GM21390 (cell line): ENCODE results near the gene SIRPA.

ENCODE experiments used
- ATAC-seq: cut with Tn5 transposase; IDR thresholded peaks from one replicate; pipeline ENCODE4 v1.9.1; 2021; ENCODE audit not compliant: unreplicated experiment

SIRPA gene

DNA sequence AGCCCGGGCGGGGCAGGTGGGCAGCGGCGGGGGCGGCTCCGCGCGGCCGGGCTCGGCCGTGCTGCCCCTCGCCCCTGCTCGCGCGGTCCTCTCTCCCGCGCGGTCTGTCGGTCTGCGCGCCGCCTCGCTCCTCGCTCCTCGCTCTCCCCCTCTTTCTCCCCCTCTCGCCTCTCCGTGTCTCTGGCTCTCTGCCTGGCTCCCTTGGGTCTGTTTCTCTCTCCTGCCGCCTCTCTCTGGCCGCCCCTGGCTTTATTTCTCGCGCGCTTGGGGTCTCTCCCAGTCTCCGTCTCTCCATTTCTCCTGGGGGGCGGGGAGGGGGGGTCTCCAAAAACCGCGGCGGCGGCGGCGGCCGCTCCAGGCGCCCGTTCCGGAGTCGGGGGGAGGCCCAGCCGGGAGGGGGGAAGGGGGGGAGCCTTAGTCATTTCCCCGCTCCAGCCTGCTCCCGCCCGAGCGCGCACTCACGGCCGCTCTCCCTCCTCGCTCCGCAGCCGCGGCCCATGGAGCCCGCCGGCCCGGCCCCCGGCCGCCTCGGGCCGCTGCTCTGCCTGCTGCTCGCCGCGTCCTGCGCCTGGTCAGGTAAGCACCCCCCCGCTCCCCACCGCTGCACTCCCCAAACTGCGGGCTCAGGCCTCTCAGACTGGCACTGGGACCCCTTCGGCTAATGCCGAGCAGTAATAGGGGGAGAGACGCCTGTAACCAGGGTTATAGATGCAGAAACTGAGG lies at the start of gene SIRPA:
SIRPA (plus strand) TSS at position 457 of the 723 bp plus-strand sequence; CDS start at position 498, 41 bp downstream.
- no peak for ATAC-seq

DNA sequence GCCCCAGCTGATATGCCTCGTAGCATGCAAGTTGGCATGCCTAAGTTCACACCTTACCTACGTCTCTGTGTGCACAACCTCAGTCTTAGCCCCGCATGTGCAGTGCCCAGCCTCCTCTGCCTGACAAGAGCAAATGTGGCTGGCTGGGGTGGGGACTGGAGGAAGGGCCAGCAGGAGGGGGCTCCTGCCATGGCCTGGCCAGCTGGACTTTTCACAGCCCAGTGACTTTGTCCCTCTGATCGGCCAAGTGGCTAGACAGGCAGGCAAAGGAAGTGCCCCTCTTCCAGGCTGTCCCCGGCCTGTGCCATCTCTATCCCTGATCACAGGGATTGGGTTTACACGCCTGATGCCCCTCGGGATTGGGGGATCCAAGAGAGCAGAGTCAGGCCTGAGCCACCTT lies 49.5 kb upstream of the SIRPA start:
- no peak for ATAC-seq

DNA sequence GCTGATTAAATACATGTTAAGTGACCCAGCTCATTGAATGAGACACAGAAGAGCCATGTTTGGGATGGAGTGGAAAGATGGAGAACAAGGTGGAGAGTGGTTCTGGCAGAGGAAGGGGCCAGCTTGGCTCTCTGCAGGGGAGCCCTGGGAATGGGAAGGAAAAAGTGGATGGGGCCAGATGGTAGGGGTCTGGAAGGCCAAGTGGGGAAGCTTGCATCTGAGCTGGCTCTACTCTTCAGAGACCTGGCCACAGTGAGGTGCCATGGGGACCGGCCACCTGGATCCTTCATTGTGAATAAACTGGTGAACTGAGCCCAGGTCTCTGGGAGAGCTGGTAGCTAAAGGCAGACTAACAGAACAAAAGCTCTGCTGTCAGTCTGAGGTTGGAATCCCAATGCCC lies 48.9 kb upstream of the SIRPA start:
- no peak for ATAC-seq

DNA sequence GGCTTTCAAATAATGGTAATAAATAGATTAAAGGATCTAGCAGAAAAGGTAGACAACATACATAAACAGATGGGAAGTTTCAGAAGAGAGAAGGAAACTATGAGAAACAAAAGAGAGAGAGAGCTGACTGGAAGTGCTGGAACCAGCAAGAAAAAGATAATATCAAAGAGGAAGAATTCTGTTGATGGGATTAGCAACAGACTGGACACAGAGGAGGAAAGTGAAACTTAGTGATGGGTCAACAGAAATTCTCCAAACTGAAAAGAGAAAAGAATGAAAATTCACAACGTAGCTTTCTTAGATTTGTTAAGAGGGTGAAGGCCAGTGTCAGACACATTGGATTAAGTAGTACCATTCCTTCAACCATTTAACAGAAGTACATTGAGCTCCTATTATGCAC lies 48.3 kb upstream of the SIRPA start:
- no peak for ATAC-seq

DNA sequence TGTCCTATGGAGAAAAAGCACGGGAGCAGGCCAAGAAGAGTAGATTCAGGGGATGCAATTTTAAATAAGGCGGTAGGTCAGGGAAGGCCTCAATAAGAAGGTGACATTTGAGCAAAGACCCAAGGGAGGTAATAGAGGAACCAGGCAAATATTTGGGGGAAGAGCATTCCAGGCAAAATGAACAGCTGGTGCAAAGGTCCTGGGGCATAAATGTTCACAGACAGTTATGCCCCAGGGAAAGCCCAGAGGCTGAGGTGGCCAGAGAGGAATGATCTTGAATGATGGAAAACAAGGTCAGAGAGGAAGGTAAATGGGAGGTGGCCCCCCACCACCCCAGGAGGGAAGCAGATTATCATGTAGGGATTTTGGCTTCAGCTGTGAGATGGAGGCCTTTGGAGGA lies 47.4 kb upstream of the SIRPA start:
- no peak for ATAC-seq

DNA sequence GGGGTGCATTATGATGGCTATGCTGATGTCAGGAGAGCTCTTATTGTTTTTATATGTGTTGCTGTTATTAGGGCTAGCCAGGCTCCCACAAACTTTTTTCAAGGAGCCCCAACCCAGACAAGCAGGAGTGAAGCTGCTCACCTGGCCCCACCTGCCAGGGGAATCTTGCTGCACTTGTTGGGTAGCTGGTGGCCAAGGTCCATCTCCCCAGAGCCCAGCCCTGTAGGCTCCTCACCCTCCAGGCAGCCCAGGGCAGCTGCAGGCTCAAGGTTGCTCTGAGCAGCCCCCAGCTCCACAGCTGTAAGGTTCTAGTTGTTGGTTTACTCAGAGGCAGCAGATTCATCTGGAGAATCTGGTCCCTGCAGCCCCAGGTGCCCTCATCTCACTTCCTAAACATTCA lies 46.8 kb upstream of the SIRPA start:
- ATAC-seq = no peak

DNA sequence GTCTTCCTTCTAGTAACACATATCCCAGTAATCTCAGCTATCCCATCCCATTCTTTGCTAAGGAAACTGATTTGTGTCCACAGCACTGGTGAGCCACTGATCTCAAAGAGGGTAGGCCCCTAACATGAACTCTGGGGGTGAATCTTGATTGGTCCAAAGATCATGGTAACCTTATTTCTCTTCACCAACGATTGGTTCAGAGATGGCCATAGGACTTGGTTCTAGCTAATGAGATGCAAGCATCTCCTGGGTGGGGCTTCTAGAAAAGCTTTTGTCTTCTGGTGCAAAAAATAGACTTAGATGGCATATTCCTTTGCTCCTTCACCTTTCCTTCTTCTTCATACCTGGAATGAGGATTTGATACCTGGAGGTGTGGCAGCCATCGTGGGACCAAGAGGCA lies 43.8 kb upstream of the SIRPA start:
- no peak for ATAC-seq

DNA sequence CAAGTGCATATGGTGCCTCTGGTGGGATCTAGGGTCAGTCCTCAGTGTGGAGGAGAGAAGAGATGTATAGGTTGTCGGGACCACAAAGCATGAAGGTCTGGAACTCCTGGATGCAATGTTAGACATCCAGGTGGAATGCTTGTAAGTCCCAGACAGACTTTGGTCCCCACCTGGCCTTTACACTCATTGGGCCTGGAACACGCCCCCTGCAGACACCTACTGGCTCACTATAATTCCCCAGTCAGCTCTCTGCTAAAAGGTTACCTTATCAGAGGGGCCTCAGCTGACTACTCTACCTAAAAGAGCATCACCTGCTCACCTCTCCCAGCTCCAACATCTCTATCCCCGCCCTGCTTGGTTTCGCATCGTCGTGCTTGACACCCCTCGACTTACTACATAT lies 41.7 kb upstream of the SIRPA start:
- no peak for ATAC-seq

DNA sequence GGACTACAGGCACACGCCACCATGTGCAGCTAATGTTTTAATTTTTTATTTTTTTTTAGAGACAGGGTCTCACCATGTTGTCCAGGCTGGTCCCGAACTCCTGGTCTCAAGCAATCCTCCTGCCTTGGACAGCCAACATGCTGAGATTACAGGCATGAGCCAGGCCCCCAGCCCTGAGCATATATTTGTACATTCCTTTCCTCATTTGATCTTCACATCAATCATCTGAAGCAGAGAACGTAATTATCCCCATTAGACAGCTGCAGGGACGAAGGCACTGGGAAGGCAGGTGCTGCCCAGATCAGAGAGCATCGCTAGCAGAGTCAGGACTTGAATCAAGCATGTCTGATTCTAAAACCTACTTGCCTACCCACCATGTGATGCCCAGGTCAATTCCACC lies 41.0 kb upstream of the SIRPA start:
- no peak for ATAC-seq

DNA sequence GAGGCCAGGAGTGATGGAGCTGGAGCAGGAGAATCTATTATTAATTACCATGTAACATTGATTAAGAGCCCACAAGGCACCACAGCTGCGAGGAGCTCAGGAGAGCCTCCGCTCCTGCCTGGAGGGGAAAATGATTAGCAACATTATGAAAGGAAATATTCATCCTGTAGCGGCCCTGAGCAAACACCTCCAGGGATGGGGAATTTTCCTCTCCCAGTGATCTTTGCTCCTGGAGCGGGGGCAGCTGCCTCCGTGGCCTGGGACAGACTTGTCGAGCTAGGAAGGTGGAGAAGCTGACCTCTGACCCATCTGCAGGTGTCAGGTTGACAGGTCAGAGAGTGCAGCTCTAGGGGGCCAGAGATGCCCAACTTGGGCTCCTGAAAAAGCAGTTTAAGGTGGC lies 40.1 kb upstream of the SIRPA start:
- no peak for ATAC-seq

DNA sequence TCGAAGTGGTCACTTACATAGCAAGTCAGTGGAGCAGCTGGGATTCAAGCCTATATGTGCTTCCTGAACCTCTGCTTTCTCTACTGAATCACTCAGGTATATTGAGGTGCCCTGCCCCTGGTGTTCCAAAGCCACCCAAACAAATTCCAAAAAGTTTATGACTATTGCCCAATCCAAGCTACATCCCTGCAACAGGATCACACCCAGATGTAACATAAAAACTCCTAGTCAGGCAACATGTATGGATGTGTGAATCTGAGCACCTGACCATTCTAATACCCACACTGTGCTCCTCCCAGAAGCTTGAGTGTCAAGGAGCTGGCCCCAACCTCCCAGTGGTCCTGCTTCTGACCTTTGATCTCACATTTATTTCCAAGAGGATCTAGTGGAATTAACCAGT lies 39.5 kb upstream of the SIRPA start:
- ATAC-seq = no peak

DNA sequence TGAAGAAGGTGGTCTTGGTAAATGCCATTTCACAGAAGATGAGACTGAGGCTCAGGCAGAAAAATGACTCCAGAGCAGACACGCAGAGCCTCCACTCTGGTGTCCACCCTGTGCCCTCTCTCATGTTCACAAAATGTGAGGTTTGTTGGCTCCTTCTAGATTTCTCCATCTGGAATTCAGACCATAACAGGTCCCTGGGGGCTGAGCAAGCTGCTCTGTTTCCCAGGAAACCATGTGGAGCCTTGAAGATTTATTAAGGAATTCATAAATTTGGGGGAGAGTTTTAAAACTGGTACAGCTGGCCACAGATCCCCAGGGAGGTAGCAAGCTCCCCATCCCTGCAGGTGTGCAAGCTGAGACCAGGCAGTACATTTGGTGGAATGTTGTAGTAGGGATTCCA lies 38.8 kb upstream of the SIRPA start:
- no peak for ATAC-seq

DNA sequence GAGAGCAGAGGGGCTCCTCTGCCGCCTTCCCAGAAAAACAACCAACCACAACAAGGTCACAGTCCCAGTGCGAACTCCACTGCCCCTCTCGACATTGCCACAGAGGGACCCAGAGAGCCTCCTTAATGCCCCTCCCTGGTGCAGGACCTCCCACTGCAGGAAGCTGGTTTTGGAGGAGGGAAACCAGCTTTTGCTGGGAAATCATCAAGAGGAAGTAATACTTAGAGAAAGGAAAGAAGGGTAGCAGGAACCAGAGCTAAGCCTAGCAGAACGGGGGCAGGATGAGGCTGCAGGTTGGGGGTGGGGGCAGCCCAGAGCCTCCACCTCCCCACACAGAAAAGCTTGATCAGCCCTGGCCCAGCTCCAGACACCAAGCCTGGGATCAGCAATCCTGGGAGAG lies 37.7 kb upstream of the SIRPA start:
- ATAC-seq = no peak

DNA sequence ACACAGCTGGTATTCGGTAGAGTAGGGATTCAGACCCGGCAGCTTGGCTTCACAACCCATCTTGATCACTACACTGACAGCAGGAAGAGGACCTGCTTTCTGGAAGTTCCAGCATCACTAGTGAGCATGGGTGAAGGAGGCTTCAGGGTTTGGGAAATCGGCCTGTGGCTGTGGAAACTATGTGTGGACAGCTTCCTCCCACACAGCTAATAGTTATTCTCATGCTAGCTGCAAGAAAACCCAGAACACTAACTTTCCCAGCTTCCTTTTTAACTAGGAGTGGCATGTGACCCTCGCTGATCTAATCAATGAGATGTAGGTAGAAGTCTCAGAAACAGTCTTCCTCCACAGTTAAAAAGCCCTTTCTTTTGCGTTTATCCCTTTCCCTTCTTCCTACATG lies 36.3 kb upstream of the SIRPA start:
- no peak for ATAC-seq

DNA sequence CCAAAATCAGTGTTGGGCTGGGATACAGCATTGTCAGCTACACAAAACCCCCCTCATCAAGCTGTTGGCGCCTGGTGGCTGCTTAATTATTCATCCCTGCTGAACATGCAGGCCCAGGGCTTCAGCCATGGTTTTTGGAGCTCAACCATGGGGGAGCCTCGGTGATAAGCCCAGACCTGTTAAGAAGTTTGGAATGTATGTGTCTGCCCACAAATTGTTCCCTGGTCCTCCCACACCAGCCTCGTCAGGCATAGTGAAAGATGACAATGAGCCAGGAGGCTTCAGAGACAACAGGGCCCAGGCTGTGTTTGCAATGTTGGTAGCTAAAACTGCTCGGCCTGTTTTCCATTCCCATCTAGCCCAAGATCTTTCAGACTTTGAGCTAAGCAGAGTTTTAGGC lies 34.8 kb upstream of the SIRPA start:
- ATAC-seq = no peak

DNA sequence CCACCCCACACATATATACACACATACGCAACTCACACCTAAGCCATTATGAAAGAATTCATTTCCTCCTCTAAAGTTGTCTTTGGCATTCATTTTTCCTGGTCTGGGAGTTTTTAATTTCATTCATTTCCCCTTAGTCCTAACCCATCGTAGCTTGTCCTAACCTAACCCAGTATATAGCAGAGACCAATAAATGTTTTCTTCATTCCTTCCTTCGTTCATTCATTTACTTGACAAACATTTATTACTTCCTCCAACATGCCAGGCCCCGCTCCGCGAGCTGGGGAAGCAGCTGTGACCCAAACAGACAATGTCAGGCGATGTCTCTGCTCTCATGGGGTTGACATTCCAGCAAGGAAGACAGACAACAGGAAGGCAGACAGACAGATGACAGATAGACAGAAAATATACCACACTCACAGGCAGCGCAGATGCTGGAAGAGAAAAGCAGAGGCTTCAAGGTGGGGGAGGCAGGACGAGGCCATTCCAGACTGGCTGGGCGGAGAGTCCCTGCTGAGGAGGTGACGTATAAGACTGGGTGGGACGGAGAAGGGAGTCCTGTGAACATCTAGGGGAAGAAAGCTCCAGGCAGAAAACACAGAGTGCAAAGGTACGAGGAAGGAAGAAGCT lies 33.7 kb upstream of the SIRPA start:
- ATAC-seq = no peak

DNA sequence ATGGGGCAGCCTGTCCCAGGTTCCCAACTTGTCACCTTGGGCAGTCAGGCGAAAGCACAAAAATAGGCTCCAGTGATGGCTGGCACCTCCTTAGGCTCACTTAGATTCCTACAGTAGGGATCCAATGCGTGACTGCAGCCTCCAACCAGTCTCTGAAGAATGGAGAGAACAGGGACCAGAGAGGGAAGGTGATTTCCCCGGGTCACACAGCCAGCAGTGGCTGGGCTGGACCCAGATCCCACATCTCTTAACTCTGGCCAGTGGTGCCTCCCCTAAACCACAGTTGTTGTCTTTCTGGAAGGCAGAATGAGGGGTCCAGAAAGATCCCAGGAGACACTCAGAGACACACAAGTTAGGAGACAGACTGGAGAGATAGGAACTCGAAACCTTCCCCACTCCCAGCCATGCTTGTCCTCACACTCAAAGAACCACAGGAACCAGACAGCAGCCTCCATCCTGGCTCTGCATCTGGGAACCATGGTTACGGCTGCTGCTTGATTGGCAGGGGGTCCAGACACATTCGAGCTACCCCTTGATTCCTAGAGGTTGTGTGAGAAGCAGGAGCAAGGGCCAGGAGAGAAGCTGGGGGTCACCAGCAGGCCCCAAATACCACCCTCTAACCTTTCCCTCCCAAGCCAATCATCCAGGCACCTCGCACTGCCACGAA lies 33.1 kb upstream of the SIRPA start:
- no peak for ATAC-seq

DNA sequence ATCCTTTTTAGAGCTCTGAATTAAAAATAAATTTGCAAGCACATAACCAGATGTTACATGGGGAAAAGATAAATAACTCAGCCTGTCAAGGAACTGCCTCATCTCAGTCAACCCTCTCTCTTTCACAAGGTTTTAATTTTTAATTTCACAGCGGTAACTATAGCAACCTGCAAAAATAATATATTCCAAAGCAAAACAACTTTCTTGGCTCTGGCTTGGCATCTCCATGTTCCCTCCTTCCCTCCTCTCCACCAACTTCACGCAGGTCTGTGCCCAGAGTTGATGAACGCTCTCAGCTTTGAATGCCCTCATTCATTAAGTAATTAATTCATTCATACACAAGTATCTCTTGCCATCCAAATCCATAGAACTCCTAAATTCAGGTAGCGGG lies 32.5 kb upstream of the SIRPA start:
- no peak for ATAC-seq

DNA sequence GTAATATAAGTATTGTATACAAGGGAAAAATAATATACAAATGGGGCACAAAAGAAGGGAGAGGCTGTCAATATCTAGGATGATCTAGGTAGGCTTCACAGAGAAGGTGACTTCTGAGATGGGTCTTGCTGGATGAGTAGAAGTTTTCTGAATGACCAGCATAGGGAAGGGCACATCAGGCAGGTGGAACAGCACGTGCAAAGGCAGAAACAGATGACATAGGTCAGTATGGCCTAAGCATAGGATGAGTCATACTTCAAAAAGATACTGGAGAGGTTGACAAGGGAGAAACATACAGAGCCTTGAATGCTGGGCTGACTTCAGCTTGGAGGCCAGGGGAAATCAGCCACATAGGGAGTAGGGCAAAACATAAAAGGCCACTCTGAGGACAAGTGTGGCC lies 31.9 kb upstream of the SIRPA start:
- no peak for ATAC-seq

DNA sequence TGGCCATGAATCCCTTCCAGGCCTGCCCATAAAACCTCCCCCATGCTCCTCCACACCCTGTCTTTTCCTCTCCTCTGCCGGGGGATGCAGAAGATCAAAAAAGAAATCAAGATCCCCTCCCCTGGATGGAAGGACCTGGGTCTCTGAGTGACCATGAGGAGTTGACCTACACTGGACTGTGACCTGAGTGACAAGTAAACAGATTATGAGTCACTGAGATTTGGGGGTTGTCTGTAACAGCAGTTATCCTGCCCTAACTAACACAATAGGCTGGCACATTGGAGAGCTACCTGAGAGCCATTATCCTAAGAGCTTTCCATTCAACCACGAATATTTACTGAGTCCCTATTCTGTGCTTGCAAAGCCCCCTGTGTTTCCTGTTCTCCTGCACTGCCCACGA lies 28.4 kb upstream of the SIRPA start:
- no peak for ATAC-seq

DNA sequence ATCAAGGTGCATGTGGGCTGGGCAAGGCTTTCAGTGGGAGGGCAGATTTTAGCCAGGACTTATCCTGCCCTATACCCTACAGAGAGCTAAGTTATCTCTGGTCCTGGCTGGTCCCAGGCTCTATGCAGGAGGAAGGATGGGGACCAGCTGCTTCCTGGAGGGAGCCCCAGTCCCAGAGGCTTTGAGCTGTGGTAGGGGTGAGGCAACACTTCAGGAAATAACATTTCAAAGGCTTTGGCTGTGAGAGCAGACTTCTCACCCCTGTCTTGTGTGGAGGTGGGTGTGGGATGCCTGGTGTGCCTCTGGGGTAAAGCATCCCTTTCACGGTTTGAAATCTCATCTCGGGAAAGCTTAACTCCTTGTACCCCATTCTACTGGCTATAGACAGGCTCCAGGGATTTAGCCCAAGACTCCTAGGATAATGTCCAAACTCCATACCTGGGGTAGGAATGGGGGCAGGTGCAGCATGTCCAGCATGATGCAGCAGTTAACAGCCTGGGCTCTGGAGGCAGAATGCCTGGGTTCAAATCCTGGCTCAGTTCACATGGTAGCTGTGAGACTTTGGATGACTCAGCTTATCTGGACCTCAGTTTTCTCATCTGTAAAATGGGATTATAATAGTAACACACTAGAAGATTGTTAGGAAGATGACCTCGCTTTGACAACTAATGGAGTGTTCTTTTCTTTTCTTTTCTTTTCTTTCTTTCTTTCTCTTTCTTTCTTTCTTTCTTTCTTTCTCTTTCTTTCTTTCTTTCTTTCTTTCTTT lies 27.5 kb upstream of the SIRPA start:
- no peak for ATAC-seq

DNA sequence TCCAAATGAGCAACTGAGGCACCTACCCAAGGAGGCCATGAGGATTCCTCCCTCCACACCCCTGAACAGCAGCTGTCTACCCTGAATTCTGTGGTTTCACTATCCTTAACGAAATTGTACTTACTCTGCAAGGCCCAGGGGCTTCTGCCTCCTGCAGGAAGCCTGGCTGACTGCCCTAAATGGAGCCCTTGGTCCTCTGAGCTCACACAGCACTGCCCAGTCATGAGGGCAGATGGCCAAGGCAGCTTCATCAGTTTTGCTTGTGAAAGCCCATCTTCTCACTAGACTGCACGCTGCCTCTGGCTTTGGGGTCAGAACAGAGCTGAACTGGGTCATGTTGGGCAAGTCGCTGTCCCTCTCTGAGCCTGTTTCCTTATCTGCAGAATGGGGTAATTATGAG lies 26.4 kb upstream of the SIRPA start:
- ATAC-seq = no peak
